K562 (cell line): ENCODE data around the gene GPR152. TPM values are rescaled to one million over a fixed set of nuclear protein-coding genes. Genes with fewer than 3 reads are reported as not detected.

Source experiments
- ATF1 ChIP-seq, 2 experiments: fragments of 450-650 bp in 1 of 2; IDR thresholded peaks; 2 replicates each; pipeline ENCODE4 v1.6.1; 2016; ENCODE audit warnings: missing compliant biosample characterization in 1 of 2, missing genetic modification characterization in 1 of 2
- ATF7 ChIP-seq: fragments of 450-650 bp; IDR thresholded peaks from 2 replicates; pipeline ENCODE4 v1.7.1; 2014; ENCODE audit warnings: mild to moderate bottlenecking, moderate library complexity
- BRD9 ChIP-seq: fragments of 450-650 bp; IDR thresholded peaks from 2 replicates; pipeline ENCODE4 v1.6.1; 2018; ENCODE audit warnings: low read depth; ENCODE audit not compliant: partially characterized antibody
- CC2D1A ChIP-seq: fragments of 450-650 bp; IDR thresholded peaks from 2 replicates; pipeline ENCODE4 v1.6.1; 2017; ENCODE audit warnings: mild to moderate bottlenecking
- CREB3L1 ChIP-seq: fragments of 450-650 bp; IDR thresholded peaks from 2 replicates; pipeline ENCODE4 v1.6.1; 2014; ENCODE audit warnings: low read depth, mild to moderate bottlenecking, moderate library complexity, borderline replicate concordance
- CTBP1 ChIP-seq: fragments of 450-650 bp; IDR thresholded peaks from 2 replicates; pipeline ENCODE4 v1.6.1; 2016; ENCODE audit warnings: borderline replicate concordance
- EGR1 ChIP-seq: fragments of 450-650 bp; conservative IDR thresholded peaks from 2 replicates; pipeline ENCODE4 v1.6.1; 2017; ENCODE audit warnings: mild to moderate bottlenecking
- HMG20B ChIP-seq: fragments of 250-450 bp; sonication (Bioruptor Pico); IDR thresholded peaks from 2 replicates; pipeline ENCODE4 v1.5.0; 2021; ENCODE audit warnings: mild to moderate bottlenecking
- PHF8 ChIP-seq: fragments of 200-600 bp; sonication (generic); IDR thresholded peaks from 2 replicates; pipeline ENCODE4 v1.6.1; 2012; ENCODE audit warnings: mixed run types, mild to moderate bottlenecking, inconsistent platforms, low read length, moderate library complexity, borderline replicate concordance
- PTBP1 ChIP-seq: fragments of 200-400 bp; formaldehyde crosslinking; IDR thresholded peaks from 2 replicates; pipeline ENCODE4 v1.6.1; 2017; ENCODE audit warnings: low read depth, low read length
- SAFB ChIP-seq: fragments of 200-400 bp; formaldehyde crosslinking; IDR thresholded peaks from 2 replicates; pipeline ENCODE4 v1.6.1; 2017; ENCODE audit warnings: low read depth, low read length, borderline replicate concordance
- SIN3B ChIP-seq: fragments of 450-650 bp; IDR thresholded peaks from 2 replicates; pipeline ENCODE4 v1.6.1; 2017; ENCODE audit warnings: low read depth, mild to moderate bottlenecking, moderate library complexity
- U2AF1 ChIP-seq: fragments of 200-400 bp; formaldehyde crosslinking; optimal IDR thresholded peaks from 2 replicates; pipeline ENCODE3; 2017; ENCODE audit warnings: mild to moderate bottlenecking, low read depth, low read length, moderate library complexity
- ZHX1 ChIP-seq: fragments of 150-350 bp; conservative IDR thresholded peaks from 2 replicates; pipeline ENCODE4 v1.6.1; 2014; ENCODE audit warnings: low read length
- ZKSCAN8 ChIP-seq: fragments of 200-800 bp; sonication (Bioruptor generic); IDR thresholded peaks from 2 replicates; pipeline ENCODE4 v1.6.1; 2016; ENCODE audit warnings: missing genetic modification characterization, missing compliant biosample characterization
- ZNF121 ChIP-seq: sonication (generic); formaldehyde crosslinking; conservative IDR thresholded peaks from 2 replicates; pipeline ENCODE4 v1.8.0; 2022; ENCODE audit warnings: missing genetic modification reagents
- ZNF175 ChIP-seq: fragments of 200-800 bp; sonication (Bioruptor generic); IDR thresholded peaks from 2 replicates; pipeline ENCODE4 v1.6.1; 2016; ENCODE audit warnings: low read depth, mild to moderate bottlenecking, missing genetic modification characterization, missing compliant biosample characterization
- ZNF24 ChIP-seq: fragments of 450-650 bp; IDR thresholded peaks from 2 replicates; pipeline ENCODE4 v1.6.1; 2016
- ZNF699 ChIP-seq: fragments of 250-450 bp; sonication (Bioruptor Pico); IDR thresholded peaks from 2 replicates; pipeline ENCODE4 v1.8.0; 2021; ENCODE audit warnings: mild to moderate bottlenecking, moderate library complexity; ENCODE audit not compliant: insufficient replicate concordance
- polyA plus RNA-seq, 8 experiments: library from polyadenylated mRNA; depleted of rRNA in 4 of 8; stranded (reverse) in 5 of 8; unstranded in 3 of 8; fragments of >200 nt; fragmentation: Nextera tagmentation in 2 of 8; fragmentation: Illumina TruSeq in 1 of 8; extraction: Ambion mirVana in 2 of 8; extraction: Trizol in 1 of 8; gene quantifications; 2 replicates each; pipeline versions ENCODE4 v1.2.1 to v1.2.3, GENCODE V29; 2011 to 2014; ENCODE audit warnings: inconsistent platforms in 1 of 8, missing spikeins in 1 of 8
- total RNA-seq, 7 experiments: library from RNA; depleted of rRNA in 6 of 7; stranded (reverse); fragments of >200 nt in 6 of 7; fragmentation: Illumina TruSeq in 2 of 7; extraction: Trizol in 2 of 7; gene quantifications; 2 replicates each; pipeline versions ENCODE4 v1.2.1 to v1.2.3, GENCODE V29; 2011 to 2021; ENCODE audit warnings: low replicate concordance in 1 of 7
- TF ChIP-seq, protein P1 (sequence below): sonication (generic); formaldehyde crosslinking; IDR thresholded peaks from 2 replicates; pipeline ENCODE4 v1.8.1; 2023; ENCODE audit warnings: mild to moderate bottlenecking, missing genetic modification reagents
- TF ChIP-seq, protein P2 (sequence below): conservative IDR thresholded peaks from 2 replicates; pipeline ENCODE4 v1.6.1; 2011; ENCODE audit warnings: low read depth, mild to moderate bottlenecking, low read length; ENCODE audit not compliant: control insufficient read depth

GPR152 gene
- total and polyA plus RNA-seq, 9 of the 15 experiments (the other 6 are each of a cell fraction or from before 2014, with no cell fraction given): not detected

DNA sequence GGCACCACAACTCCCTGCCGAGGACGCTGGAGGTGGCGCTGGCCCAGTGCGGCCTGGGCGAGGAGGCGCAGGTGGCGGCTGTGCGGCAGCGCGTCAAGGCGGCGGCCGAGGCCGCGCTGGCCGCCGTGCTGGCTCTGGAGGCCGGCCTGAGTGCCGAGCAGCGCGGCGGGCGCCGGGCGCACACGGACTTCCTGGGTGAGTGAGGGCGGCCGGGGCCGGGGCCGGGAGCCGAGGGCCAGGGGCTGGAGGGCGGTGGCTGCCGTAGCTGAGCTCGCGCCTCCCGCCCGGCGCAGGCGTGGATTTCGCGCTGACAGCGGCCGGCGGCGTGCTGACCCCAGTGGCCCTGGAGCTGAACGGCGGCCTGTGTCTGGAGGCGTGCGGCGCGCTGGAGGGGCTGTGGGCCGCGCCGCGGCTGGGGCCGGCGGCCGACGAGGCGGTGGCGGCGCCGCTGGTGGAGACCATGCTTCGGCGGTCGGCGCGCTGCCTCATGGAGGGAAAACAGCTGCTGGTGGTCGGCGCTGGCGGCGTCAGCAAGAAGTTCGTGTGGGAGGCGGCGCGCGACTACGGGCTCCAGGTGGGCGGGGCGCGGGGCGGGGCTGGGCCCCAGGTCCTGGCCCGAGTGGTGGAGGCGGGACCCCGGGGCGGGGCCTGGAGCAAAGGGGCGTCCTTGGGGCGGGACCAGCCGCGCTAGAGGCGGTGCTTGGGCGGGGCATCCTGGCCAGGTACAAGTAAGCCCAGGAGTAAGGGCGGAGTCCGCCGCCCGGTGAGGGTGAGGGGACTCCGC, 31.7 kb downstream of the GPR152 start (continued):
- 0 out of 2 replicates have a peak, but pooled peaks have one; percentile 32 for TF ChIP-seq ZNF175 (CRISPR knock-in tag)
- TF ChIP-seq U2AF1: no peak
- no peak for TF ChIP-seq ZHX1
- no peak for TF ChIP-seq SAFB
- no peak for TF ChIP-seq ZKSCAN8 (CRISPR knock-in tag)
- TF ChIP-seq PHF8: peak; percentile 86; the same call in 1 of the 2 replicates
- no peak for TF ChIP-seq ZNF699
- peak; percentile 56 for TF ChIP-seq ZNF121
- peak; percentile 67; the same call in 1 of the 2 replicates for TF ChIP-seq CREB3L1
- 0 out of 2 replicates have a peak, but pooled peaks have one; percentile 20 for TF ChIP-seq ATF1 (CRISPR knock-in tag; IDR thresholded peaks at IDR 0.05)
- TF ChIP-seq ATF1 (tag; IDR thresholded peaks at IDR 0.05): peak; percentile 71
- TF ChIP-seq ZNF24: peak; percentile 45; the same call in 1 of the 2 replicates
- TF ChIP-seq, protein P1, sequence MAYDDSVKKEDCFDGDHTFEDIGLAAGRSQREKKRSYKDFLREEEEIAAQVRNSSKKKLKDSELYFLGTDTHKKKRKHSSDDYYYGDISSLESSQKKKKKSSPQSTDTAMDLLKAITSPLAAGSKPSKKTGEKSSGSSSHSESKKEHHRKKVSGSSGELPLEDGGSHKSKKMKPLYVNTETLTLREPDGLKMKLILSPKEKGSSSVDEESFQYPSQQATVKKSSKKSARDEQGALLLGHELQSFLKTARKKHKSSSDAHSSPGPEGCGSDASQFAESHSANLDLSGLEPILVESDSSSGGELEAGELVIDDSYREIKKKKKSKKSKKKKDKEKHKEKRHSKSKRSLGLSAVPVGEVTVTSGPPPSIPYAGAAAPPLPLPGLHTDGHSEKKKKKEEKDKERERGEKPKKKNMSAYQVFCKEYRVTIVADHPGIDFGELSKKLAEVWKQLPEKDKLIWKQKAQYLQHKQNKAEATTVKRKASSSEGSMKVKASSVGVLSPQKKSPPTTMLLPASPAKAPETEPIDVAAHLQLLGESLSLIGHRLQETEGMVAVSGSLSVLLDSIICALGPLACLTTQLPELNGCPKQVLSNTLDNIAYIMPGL: peak; percentile 34; the same call in 1 of the 2 replicates
- TF ChIP-seq CC2D1A: no peak
- peak; percentile 89 for TF ChIP-seq CTBP1
- no peak for TF ChIP-seq PTBP1
- TF ChIP-seq, protein P2, sequence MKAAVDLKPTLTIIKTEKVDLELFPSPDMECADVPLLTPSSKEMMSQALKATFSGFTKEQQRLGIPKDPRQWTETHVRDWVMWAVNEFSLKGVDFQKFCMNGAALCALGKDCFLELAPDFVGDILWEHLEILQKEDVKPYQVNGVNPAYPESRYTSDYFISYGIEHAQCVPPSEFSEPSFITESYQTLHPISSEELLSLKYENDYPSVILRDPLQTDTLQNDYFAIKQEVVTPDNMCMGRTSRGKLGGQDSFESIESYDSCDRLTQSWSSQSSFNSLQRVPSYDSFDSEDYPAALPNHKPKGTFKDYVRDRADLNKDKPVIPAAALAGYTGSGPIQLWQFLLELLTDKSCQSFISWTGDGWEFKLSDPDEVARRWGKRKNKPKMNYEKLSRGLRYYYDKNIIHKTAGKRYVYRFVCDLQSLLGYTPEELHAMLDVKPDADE: peak; percentile 55; the same call in 1 of the 2 replicates
- TF ChIP-seq BRD9: no peak
- peak; percentile 69; the same call in 1 of the 2 replicates for TF ChIP-seq ATF7
- TF ChIP-seq EGR1: 0 out of 2 replicates have a peak, but pooled peaks have one; percentile 26
- TF ChIP-seq SIN3B: peak; percentile 55; the same call in 1 of the 2 replicates
- no peak for TF ChIP-seq HMG20B
